ENCODE data around the gene ZNF791.
A peak's percentile ranks its signal among the peaks of the same experiment; 100 is the strongest.
"Not testable (repeated sequence)": the region's sequence is repeated elsewhere in the genome, so short reads cannot be mapped to it uniquely, and the experiment has no call there.

ZNF791 gene

DNA sequence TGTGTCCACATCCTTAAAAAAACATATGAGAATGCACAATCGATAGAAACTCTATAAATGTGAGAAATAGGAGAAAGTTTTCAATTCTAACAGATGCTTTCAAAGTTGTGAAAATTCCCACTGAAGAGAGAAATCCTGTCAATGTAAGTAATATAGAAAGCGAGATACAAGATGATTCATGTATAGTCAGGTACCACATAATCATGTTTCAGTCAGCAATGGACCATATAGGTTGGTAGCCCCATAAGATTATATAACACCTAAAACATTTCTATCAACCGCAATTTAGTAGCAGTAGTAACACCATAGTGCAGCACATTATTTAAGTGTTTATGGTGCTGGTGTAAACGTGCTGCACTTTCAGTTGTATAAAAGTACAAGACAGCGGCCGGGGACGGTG lies 18.5 kb downstream of the ZNF791 start:
- no peak for DNase-seq (ENCODE audit: low read depth)

DNA sequence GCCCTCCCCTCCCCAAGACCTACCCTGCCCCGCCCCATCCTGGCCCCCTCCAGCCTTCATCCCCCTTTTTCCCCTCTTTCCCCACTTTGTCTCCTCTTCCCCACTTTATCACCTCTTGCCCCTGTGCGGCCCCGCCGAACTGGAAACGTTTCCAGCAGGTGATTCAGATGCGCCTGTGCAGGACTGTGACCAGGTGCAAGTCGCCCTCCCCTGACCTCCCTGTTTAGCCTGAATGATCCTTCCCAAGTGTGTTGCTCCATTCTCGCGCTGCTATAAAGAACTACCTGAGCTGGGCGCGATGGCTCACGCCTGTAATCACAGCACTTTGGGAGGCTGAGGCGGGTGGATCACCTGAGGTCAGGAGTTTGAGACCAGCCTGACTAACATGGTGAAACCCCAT lies 25.9 kb downstream of the ZNF791 start:
- DNase-seq (ENCODE audit: low read depth): no peak

DNA sequence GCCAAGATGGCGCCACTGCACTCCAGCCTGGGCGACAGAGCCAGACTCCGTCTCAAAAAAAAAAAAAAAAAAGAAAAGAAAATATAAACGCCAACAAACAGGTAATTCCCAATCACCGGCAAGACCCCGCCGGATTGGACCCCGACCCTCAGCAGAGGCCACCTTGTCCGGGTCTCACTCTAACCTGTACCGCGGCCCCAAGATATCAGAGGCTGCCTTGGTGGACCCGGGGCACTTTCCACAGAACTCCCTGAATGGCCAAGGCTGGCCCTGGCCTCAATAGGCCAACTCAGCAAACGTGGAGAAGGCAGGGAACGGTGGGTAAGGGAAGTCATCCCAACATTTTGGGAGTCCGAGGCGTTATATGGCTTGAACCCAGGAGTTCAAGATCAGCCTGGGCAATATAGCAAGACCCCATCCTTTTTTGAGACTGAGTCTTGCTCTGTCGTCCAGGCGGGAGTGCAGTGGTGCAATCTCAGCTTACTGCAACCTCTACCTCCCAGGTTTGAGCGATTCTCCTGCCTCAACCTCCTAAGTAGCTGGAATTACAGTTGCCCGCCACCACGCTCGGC lies 28.0 kb downstream of the ZNF791 start:
- no peak for DNase-seq (ENCODE audit: low read depth)

DNA sequence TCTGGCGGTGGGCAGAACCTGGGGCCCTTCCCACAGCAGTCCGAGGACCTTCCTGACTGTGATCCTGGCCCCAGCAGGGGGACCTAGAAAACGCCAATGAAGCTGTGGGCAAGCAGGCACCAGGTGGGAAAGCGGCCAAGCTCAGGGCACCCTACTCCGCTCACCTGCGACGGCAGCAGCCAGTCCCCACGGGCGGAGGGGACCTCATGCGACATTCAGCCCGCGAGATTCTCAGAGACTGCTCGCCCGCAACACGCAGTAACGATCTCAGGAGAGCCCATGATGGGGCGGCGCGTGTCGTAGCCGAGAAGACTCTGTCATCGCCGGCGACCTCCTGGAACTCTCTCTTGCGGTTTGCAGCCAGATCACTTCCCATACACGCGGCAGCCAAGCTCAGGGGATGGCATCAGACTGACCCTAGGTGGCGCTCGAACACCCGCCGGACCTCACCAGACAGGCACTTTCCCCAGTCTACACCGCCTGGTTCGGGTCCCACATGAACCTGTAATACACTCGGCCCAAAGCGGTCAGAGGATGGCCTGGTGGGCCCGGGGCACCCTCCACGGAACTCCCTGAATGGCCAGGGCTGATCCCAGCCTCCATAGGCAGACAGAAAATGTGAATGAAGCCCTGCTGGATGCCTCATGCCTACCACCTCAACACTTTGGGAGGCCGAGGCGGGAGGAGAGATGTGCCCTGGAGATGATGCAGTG lies 29.3 kb downstream of the ZNF791 start:
- DNase-seq (ENCODE audit: low read depth): peak; percentile 55

DNA sequence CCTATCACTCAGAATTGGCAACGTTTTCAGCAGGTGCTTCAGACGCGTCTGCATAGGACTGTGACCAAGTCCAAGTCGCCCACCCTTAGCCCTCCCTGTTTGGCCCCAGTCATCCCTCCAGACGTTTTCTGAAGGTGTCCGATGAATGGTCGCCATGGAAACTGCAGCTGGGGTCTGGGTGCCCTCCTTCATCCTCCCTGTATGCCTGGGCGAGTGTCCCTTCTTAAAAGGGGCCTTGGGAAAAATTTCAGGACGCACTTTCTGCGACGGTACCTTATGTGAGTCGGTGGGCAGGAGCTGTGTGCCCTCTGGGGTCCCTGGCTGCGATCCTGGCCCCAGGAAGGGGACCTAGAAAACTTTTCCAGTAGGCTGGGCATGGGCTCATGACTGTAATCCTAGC lies 30.7 kb downstream of the ZNF791 start:
- no peak for DNase-seq (ENCODE audit: low read depth)

DNA sequence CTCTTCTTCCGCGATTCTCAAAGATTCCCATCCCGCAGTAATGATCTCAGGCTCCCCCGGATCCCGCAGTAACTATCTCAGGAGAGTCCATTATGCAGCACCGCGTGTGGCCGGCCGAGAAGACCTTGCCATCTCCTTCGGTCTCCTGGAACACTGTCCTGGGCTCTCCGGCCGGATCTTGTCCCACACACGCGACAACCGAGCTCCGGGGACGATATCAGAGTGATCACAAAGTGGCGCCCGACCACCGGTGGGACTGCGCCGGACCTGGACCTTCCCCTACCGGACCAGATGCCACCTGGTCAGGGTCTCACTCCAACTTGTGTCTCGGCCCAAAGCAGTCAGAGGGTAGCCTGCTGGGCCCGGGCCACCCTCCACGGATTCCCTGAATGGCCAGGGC lies 31.8 kb downstream of the ZNF791 start:
- no peak for DNase-seq (ENCODE audit: low read depth)

DNA sequence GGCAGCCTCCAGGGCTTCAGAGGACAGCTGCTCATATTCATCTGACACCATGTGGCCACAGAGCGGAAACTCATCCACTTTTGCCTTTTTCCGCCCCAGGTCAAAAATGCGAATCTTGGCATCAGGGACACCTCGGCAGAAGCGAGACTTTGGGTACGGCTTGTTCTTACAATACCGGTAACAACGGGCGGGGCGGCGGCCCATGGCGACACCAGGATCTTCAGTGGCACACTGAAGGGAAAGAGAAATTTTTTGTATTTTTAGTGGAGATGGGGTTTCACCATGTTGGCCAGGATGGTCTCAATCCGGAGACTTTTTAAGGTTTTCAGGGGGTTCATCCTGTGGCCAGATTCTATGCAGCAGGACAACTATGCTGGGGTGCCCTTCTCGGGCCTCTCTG lies 33.0 kb downstream of the ZNF791 start:
- not testable (repeated sequence) for DNase-seq (ENCODE audit: low read depth)

DNA sequence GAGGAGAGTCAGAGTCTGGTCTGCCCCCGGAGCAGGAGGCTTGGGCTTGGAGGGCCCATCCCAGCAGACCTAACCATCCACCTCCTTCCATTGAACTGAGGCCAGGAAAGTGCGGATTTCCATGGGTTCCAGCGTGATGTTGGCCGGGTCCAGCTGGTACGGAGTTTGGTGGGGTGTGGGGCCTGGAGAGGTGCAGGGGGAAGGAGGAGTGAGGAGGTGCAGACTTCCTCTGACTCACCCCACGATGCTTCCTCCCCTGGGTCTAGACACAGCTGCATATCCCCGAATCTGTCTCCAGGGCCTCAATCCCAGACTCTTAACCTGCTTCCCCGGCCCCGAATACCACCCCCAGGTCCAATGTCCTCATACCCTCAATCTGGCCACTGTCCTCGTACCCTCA lies 35.8 kb downstream of the ZNF791 start:
- DNase-seq (ENCODE audit: low read depth): no peak

DNA sequence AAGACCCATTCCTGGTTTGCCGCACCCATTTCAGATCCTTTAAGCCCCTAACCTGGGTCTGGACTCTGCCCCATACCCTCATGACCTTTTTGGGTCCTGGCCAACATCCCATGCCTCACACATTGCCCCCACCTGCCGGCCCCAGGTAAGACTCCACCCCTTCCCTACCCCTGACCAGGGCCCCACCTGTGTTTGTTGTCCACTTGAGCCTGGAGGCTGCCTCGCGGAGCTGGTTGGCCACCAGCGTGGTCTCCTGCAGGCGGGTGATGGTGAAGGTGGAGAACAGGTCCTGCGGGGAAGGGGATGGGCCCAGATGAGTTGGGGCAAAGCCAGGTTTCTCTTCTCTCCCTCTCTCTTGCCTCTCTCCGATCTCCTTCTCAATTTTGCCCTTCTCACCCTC lies 36.3 kb downstream of the ZNF791 start:
- DNase-seq (ENCODE audit: low read depth): no peak

DNA sequence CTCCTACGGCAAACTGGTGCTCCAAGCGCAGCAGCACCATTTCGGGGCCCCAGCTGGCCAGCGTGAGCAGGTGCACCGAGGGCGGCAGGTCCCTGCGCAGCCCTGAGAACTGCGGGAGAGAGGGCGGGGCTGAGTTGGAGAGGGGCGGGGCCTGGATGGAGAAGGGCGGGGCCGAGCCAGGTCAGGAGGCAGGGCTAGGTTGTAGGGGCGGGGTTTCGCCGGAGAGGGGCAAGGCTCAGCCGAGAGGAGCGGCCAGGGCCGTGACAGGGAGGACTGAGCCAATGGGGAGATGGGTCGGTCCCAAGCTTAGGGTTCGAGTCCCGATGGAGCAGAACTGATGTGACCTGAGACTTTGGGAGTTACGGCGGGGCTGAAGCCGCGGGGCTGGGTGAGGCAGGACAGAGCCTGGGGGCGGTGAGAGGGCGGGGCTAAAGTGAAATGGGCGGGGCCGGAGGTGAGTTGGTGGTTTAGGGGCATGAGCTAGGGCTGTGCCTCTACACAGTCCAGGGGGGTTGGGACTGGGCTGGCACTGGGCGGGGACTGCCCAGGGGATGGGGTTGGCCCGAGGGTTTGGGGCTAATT lies 36.9 kb downstream of the ZNF791 start:
- DNase-seq (ENCODE audit: low read depth): no peak

DNA sequence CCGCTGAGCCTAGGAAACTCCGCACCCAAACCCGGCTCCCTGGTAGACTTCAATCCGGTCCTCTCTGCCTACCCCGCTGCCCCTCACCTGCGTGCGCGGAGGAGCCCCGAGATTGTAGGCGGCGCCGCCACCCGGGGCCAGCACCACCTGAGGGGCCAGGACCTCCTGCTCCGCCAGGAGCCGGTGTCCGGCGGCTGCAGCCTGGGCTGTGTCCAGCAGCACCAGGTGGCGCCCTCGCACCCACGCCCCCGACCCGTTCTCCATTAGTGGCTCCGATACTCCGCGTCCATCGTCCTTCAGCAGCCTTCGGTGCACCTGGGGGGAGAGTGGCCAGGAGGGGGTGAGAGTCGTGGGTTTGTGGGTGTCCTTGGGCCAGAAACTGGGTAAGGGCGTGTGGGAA lies 37.4 kb downstream of the ZNF791 start:
- DNase-seq (ENCODE audit: low read depth): no peak

DNA sequence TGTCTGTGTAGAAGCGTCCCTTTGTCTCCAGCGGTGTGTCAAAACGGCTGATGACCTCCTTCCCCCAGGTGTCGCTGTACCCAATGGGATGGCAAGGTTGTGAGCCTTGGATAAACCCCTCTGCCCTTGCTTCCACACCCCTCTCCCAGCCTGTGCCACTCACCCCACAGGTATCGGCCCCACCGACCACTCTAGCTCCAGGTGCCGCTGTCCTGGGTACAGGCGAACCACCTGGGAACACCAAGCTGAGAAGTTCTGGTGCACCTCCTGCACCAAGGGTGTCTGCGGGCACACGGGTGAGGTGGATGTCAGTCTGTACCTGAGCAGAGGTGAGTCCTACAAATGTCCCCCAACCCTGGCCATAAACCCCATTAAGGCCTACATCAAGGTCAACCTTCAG lies 39.2 kb downstream of the ZNF791 start:
- DNase-seq (ENCODE audit: low read depth): no peak

DNA sequence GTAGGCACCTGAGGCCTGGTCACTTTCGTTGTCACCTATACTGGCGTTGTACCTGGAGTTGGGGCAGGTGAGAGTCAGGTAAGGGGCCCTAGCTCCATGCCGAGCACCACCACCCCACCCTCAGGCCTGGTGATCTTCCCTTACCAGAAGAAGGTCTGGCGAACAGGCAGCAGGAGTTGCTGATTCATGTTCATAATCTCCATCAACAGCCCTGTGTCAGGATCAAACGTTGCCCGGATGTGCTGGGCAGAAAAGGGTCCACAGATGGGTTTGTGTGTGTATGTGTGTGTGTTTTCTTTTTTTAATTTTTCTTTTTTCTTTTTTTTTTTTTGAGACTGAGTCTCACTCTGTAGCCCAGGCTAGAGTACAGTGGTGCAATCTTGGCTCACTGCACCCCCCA lies 41.5 kb downstream of the ZNF791 start:
- DNase-seq (ENCODE audit: low read depth): no peak

DNA sequence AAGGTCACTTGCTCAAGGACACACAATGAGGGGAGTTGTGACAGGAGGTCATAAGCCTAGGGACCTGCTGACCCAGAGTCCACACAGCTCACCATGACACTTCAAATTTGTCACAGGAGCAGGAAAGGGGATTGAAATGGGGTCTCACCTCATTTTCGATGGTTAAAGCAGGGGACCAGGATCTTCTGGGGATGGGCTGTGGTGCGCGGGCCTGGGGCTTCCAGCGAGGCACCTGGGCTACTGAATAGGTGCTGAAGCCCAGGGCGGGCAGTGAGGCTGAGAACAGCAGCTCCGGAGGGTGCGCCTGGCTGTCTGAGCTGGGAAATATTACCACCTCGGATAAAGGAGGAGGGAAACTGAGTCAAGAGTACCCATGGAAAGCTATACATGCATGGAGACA lies 44.8 kb downstream of the ZNF791 start:
- DNase-seq (ENCODE audit: low read depth): no peak

DNA sequence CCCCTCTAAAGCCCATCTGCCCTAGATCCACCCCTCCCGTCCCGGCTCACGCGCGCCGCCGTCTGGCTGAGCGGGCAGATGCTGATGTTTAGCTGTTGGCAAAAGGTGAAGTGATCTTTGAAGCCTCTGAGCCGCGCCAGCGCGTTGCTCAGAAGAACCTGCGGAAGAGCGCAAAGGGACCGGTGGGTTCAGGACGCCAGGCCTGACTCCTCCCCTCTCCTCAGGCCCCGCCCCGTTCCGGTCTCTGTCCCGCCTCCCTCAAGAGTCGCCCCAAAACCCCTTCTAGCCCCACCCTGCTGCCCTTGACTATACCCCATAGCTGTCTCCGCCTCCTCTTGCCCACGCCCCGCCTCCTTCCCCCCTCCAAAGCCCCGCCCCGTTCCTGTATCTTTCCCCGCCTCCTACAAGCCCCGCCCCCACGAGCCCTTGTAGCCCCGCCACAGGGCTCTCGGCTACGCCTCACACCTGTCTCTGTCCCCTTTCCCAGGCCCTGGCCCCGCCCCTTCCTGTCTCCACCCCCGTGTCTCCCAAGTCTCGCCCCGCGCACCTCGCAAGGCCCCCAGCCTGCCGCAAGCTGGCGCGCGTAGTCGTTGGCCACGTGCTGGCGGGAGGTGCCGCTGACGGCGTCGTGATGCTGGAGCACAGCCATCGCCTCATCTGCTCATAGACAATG lies 46.3 kb downstream of the ZNF791 start:
- no peak for DNase-seq (ENCODE audit: low read depth)

DNA sequence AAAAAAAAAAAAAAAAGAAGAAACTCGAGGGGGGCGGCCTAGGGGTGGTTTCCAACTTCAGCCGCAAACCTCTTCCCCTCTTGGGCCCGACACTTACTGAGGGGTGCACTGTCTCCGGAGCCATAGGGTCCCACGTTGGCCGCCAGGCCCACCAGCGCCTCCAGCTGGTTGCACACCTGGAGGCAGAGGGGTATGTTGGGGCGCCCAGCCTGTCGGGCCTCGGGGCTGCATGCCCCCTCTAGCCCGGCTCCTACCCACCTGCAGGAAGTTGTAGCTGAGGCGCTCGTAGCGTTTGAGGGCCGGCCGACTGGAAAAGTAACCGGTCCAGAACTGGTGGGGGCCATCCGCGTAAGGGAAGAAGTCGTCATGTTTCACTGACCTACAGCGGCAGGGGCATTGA lies 47.2 kb downstream of the ZNF791 start:
- no peak for DNase-seq (ENCODE audit: low read depth)

DNA sequence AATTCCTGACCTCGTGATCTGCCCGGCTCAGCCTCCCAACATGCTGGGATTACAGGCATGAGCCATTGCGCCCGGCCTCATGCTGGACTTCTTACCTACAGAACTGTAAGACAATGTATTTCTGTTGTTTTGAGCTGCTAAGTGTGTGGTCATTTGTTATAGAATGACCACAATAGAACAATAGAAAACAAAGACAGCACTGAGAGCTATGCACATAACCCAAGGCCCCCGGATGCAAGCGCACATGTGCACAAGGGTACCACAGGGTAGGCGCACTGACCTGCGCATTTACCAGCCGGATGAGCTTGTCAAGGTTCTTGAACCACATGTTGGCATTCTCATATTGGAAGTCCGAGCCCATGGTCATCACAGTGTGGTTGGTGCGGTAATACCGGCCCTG lies 50.3 kb downstream of the ZNF791 start:
- DNase-seq (ENCODE audit: low read depth): no peak

DNA sequence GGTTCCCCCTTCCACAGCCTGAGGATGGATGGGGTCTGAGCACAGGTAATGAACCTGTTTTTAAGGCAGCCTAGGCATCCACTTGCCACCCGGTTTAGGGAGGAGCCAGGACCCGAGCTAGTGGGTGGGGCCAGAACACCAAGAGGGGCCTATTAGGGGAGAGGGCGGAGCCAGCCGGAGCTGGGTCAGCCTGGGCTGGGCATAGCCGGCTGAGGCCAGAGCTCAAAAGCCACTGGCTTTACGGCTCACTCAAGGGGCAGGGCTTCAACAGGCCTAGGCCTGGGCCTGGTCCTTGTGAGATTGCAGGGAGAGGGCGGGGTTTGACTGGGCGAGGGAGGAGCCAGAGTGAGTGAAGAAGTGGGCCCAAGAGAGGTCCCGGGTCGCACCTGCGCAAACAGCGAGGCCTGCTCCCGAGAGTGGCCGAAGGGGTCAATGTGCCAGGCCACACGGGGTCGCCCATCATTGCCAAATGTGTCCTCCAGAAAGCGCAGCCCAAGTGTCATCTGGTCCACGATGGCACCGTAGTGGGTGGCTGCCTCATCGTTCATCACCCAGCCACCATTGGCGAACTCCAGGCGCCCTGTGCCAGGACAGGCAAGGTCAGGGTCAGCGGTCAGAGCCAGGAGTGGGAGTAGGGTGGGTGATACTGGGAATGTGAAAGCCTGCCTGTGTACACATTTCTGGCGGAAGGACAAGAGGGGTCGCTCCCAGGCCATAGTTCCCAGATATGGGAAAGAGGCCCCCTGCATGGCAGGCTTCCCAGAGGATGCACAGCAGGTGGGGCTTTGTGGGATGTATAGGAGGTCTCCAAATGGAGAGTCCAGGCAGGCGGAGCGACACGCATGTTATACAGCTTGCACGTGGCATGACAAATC lies 53.9 kb downstream of the ZNF791 start:
- DNase-seq (ENCODE audit: low read depth): no peak

DNA sequence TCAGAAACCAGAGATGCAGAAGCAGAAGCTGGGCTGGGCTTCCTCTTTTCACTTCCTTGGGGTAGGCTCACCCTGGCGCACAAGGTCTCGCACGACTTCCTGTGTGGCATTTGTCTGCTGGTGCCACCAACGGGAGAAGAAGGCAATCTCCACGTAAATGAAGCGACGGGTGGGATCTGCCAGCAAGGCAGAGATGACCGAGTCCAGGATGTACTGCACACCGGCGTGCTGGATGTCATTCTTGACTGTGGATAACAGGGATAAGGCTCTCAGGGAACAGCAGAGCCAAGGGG lies 54.5 kb downstream of the ZNF791 start:
- DNase-seq (ENCODE audit: low read depth): no peak

DNA sequence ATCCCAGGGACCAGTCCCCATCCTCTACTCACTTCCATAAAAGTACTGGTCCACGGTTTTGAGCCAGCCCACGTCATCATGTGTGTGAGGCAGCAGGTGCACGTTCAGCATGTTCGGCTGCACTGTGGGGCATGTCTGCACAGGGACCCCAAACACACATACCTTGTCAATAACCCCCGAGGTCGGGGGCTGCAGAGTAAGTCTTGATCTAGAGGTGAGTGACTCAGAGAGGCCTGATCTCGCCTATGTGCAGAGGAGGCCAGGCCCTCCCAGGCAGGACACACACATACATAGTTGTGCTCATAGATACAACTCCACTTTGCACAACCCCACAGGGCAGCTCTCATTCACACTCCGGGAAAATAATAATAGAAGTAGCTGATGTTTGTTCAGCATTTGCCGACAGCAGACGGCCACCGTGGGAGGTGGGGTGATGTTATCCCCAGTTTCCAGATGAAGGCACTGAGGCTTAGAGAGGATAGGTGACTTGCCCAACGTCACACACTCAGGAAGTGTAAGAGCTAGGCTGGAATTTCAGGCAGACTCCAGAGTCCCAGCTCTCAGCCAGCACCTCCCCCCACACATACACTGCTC lies 55.0 kb downstream of the ZNF791 start:
- no peak for DNase-seq (ENCODE audit: low read depth)

DNA sequence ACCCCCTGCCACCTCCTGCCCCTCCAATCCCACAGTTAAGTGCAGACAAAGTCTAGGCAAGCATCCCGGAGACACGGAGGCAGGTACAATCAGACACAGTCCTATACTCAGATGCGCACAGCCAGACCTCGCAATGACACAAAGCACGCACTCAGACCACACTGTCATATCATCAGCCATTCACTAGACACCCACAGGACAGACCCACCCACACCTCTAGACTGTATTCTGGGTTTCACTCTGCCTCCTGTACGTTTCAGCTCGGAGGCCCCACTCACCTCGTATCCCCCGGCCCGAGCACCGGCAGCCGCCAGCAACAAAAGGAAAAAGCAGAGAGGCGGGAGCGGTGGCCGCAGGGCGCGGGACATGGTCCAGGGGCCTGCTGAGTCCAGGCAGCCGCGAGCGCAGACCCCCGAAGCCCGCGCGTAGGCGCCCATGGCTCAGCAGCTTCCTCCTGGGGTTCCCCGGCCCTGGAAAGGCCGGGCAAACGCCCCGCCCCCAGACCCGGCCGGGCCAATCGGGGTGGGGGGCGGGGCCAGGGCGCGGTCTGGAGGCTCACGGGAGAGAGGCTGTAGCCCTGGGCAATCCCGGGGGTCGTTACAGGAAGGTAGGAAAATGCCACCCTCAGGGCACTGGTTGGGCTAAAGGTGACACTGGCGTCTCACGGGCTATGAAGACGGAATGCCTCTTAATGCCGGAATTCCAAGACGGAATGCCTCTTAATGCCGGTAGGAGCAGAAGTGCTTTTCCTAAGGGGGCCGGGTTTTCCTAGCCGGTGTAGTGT lies 55.7 kb downstream of the ZNF791 start, which contains the start of the genes MAN2B1 and WDR83:
TSS of gene MAN2B1 (minus strand) at position 478 of the 784 bp plus-strand sequence. CDS start at position 437, 41 bp downstream.
TSS of gene WDR83 (plus strand) at position 543 of the 784 bp plus-strand sequence. CDS start 2,984 bp downstream, outside the sequence.
- no peak for DNase-seq (ENCODE audit: low read depth)
